C1 segment of cervical spinal cord (tissue), 14 donors: ENCODE data around the gene ACO2.
"Not testable (repeated sequence)": the region's sequence is repeated elsewhere in the genome, so short reads cannot be mapped to it uniquely, and the experiment has no call there.

ENCODE experiments used
- DNase-seq, 14 donors: peaks; one replicate each; lab custom pipeline; 2025; lab: John Stamatoyannopoulos, UW

The ACO2 gene

GRCh38 chr22:41564563-41564962 lies 95.6 kb downstream of the ACO2 start:
- DNase-seq = no peak

GRCh38 chr22:41565403-41566054 lies 96.6 kb downstream of the ACO2 start:
- peak in 6 of 14 donors; percentile 15 to 75 (median 20) for DNase-seq

DNA sequence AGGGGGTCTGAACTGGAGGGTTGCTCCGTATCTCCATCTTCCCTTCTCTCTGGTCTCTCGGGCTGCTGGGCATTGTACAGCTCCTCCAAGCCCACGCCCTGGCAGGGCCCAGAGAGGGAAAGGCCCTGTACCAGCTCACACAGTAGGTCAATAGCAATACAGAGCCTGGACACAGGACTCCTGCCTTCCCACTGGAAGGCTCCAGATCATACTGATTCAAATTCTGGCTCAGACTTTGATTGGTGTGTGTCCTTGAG lies 98.5 kb downstream of the ACO2 start:
- DNase-seq = no peak

DNA sequence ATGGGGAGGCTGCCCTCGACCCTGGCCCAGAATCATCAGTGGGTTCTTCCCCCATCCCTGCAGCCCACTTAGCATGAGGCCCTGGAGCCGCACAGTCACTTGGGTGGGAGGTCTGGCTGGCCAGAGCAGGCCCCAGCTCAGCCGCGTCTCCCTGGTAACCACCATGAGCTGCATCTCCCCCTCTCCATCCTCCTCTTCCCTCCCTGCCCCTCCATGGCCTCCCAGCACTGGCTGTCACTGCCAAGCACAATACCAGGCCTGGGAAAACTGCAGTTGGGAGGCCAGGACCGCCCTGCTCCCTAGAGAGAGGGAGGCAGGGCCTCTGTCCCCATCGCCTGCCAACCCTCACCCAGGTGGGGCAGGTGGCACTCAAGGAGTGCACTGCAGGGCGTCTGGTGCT lies 99.9 kb downstream of the ACO2 start:
- peak in 2 of 14 donors; percentile 25 to 29 for DNase-seq

- DNase-seq = no peak
Observed at GRCh38 chr22:41570221-41570620, 101.3 kb downstream of the ACO2 start.

DNA sequence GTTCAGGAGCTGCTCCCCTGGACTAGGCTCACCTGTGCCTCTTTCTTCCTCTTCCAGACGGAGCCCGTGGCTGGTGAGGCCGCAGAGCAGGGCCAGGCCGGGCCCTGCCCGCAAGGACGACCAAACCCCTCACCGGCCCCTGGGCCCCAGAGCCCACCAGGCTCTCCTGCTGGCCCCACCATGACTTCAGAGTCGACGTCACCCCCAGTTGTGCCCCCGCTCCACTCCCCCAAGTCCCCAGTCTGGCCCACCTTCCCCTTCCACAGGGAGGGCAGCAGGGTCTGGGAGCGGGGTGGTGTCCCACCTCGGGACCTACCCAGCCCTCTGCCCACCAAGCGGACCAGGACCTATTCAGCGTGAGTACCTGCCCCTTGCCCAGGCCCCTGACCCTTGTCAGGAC lies 102.9 kb downstream of the ACO2 start:
- DNase-seq = no peak

GRCh38 chr22:41572305-41572704 lies 103.4 kb downstream of the ACO2 start:
- DNase-seq = not testable (repeated sequence)

DNA sequence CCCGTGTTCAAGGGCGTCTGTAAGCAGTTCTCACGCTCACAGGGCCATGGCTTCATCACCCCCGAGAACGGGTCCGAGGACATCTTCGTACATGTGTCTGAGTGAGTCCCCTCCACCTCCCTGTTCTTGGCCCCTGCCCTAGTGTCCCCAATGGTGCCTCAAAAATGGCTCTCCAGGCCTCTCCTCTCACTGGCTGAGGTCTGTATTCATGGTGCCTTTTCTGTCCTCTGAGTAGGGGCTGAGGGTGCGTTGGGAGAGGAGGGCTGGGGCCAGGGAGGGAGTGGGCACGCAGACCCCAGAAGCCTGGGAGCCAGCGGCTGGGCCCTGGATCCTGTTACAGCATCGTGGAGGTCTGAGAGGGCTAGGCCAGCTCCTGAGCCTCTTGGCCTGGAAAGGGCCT lies 104.8 kb downstream of the ACO2 start:
- DNase-seq = no peak

GRCh38 chr22:41574847-41575381 lies 106.0 kb downstream of the ACO2 start:
- DNase-seq = peak in 7 of 14 donors; percentile 22 to 38 (median 35)

DNA sequence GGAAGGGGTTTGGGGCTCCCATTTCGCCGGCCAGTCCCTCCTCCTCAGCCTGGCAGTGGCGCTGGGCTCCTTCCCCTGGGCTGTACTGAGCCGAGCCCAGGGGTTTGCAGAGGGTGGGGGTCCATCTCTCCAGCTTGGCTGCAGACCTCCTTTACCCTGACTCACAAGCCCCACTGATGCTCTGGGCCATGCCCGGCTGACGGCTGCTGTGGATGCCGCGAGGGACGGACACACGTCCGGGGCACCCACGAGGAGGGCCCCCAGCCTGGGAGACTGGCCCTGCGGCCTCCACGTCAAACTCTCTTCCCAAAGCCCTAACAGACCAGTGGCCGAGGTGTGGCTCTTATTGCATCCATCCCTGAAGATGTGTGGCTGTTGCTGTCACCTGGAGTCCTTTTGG lies 106.6 kb downstream of the ACO2 start:
- no peak for DNase-seq

- peak in 4 of 14 donors; percentile 9 to 59 (median 14) for DNase-seq
Observed at GRCh38 chr22:41576877-41577276, 108.0 kb downstream of the ACO2 start.

- DNase-seq = no peak
Observed at GRCh38 chr22:41578114-41578513, 109.2 kb downstream of the ACO2 start.
